ENCODE results near the gene DOCK10. TPM values are rescaled to one million over a fixed set of nuclear protein-coding genes. Genes with fewer than 3 reads are reported as not detected.

Gene DOCK10
- total RNA-seq, 1 donor from 2014 or later, result 15.2 TPM

GRCh38 chr2:224778474-224778877 lies 263.8 kb downstream of the DOCK10 start:
- TF ChIP-seq CTCF (IDR thresholded peaks at IDR 0.05), result peak; percentile 84
- Mint-ChIP-seq H3K9me3 (ENCODE audit: unreplicated experiment) (no peaks in the 10 kb centered on the region), H3K27me3 (ENCODE audit: unreplicated experiment) (no peaks in the 10 kb centered on the region), H3K36me3 (ENCODE audit: unreplicated experiment) (peaks cover 7% of the 10 kb centered on the region), H3K4me1 (ENCODE audit: unreplicated experiment) (peaks cover 21% of the 10 kb centered on the region), H3K4me3 (ENCODE audit: unreplicated experiment) (no peak overlapping the region), H3K27ac (ENCODE audit: unreplicated experiment) (no peak overlapping the region)
- DNase-seq (ENCODE audit: extremely low spot score, unreplicated experiment), result no peak

- Mint-ChIP-seq H3K4me1 (ENCODE audit: unreplicated experiment) (peaks cover 19% of the 10 kb centered on the region), H3K27ac (ENCODE audit: unreplicated experiment) (no peak overlapping the region), H3K36me3 (ENCODE audit: unreplicated experiment) (peaks cover 10% of the 10 kb centered on the region), H3K9me3 (ENCODE audit: unreplicated experiment) (no peaks in the 10 kb centered on the region), H3K4me3 (ENCODE audit: unreplicated experiment) (no peak overlapping the region), H3K27me3 (ENCODE audit: unreplicated experiment) (no peaks in the 10 kb centered on the region)
- no peak for TF ChIP-seq CTCF (IDR thresholded peaks at IDR 0.05)
- DNase-seq (ENCODE audit: extremely low spot score, unreplicated experiment), result no peak
Observed at GRCh38 chr2:224777559-224777930, 264.7 kb downstream of the DOCK10 start.

GRCh38 chr2:224776795-224777558 lies 265.3 kb downstream of the DOCK10 start:
- no peak overlapping the region for H3K27ac Mint-ChIP-seq (ENCODE audit: unreplicated experiment)
- no peak overlapping the region for H3K4me3 Mint-ChIP-seq (ENCODE audit: unreplicated experiment)
- no peak for TF ChIP-seq CTCF (IDR thresholded peaks at IDR 0.05)
- peaks cover 12% of the 10 kb centered on the region for H3K36me3 Mint-ChIP-seq (ENCODE audit: unreplicated experiment)
- H3K9me3 Mint-ChIP-seq (ENCODE audit: unreplicated experiment), result no peaks in the 10 kb centered on the region
- H3K27me3 Mint-ChIP-seq (ENCODE audit: unreplicated experiment), result no peaks in the 10 kb centered on the region
- H3K4me1 Mint-ChIP-seq (ENCODE audit: unreplicated experiment), result peaks cover 16% of the 10 kb centered on the region
- DNase-seq (ENCODE audit: extremely low spot score, unreplicated experiment), result no peak

GRCh38 chr2:224775647-224776046 lies 266.6 kb downstream of the DOCK10 start:
- Mint-ChIP-seq H3K4me3 (ENCODE audit: unreplicated experiment) (no peak overlapping the region), H3K27ac (ENCODE audit: unreplicated experiment) (no peak overlapping the region), H3K27me3 (ENCODE audit: unreplicated experiment) (no peaks in the 10 kb centered on the region), H3K36me3 (ENCODE audit: unreplicated experiment) (peaks cover 12% of the 10 kb centered on the region), H3K9me3 (ENCODE audit: unreplicated experiment) (no peaks in the 10 kb centered on the region), H3K4me1 (ENCODE audit: unreplicated experiment) (peaks cover 5% of the 10 kb centered on the region)
- DNase-seq (ENCODE audit: extremely low spot score, unreplicated experiment), result no peak
- no peak for TF ChIP-seq CTCF (IDR thresholded peaks at IDR 0.05)

- no peak overlapping the region for H3K27ac Mint-ChIP-seq (ENCODE audit: unreplicated experiment)
- no peak for TF ChIP-seq CTCF (IDR thresholded peaks at IDR 0.05)
- DNase-seq (ENCODE audit: extremely low spot score, unreplicated experiment), result no peak
- H3K27me3 Mint-ChIP-seq (ENCODE audit: unreplicated experiment), result no peaks in the 10 kb centered on the region
- no peaks in the 10 kb centered on the region for H3K4me1 Mint-ChIP-seq (ENCODE audit: unreplicated experiment)
- no peaks in the 10 kb centered on the region for H3K9me3 Mint-ChIP-seq (ENCODE audit: unreplicated experiment)
- H3K4me3 Mint-ChIP-seq (ENCODE audit: unreplicated experiment), result no peak overlapping the region
- peaks cover 19% of the 10 kb centered on the region for H3K36me3 Mint-ChIP-seq (ENCODE audit: unreplicated experiment)
Observed at GRCh38 chr2:224774735-224775134, 267.5 kb downstream of the DOCK10 start.

All from osteocyte (in vitro differentiated cells).